Stimulated activated CD8-positive, alpha-beta memory T cell treated with anti-CD3 and anti-CD28 coated beads, Interleukin-12 subunit alpha, Interleukin-12 subunit beta, amount 100 ng/mL, for 1 hour (primary cell): ENCODE measurements around the gene FAM50B.

Experiments used
- DNase-seq: peaks from one replicate; pipeline ENCODE4 v3.0.0-alpha.2; 2020; ENCODE audit warnings: low read depth

FAM50B gene

GRCh38 chr6:3872370-3872854, 23.2 kb downstream of the FAM50B start:
- DNase-seq, result no peak

DNA sequence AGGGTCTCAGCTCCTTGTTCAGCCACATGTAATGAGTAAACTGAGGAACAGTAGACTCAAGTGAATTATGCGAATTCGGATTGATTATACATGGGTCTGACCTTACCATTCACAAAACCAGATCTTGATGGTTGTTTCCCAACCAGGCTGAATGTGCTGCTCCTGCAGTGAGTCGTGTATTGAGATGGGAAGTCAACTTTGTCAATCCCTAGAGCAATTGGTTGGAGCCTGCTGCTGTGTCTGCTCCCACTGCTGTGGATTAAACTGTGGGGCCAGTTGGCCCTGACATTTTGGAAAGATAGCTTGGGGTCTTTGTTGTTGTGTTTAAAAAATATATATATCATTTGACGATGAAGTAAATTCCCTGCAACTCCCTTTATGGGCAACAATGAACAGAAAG, 23.9 kb downstream of the FAM50B start:
- DNase-seq, result no peak

DNA sequence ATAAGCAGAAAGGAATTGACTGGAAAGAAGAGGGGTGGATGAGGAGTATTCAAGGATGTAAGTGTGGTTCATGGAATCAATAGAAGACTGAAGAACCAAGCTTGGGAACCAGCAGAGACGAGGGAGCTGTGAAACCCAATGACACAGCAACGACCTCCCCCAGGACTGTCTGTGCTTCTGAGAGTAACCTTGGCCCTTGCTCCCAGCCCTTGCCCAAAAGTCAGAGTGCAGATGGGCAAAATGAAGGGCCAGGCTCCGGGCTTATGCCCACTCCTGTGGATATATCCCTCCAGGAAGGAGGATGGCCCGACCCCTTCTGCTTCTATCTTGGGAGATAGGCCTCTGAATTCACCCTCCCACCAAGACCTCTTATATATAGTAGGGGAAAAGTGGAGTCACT, 24.9 kb downstream of the FAM50B start:
- DNase-seq, result no peak

DNA sequence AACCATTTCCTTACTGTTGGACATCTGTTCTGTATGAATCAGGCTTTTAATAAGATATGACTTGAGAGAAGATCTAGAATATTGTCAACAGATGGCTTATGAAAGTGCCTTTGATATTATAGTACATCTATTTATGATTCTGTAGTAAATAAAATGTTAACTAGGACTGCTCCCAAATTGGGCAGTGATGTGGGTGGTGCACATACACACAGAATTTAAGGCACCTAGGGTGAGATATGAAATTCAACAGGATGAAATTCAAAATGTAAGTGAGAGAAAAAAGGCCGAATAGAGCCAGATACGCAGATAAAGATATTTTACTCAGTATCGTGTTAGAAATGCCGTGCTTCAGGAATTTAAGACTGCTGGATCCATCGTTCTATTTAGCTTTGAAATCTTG, 26.3 kb downstream of the FAM50B start:
- no peak for DNase-seq

DNA sequence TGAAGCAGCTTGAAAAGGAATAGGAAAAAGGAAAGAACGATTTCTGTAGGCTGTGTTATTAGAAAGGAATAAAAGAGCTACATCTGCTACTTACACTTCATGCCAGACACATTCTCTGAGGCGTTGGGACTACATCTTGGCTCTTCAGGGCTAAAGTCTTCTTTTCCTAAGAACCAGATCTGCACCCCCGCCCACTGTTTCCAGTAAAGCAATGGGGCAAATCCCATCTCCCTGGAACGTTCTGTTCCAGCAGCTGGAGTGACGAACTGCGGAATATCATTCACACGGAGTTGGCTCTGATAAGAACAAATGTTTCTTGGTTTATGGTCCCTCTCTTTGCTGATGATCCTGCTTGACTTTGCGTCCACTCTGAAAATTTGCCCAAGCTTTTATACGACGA, 26.9 kb downstream of the FAM50B start:
- DNase-seq, result no peak

DNA sequence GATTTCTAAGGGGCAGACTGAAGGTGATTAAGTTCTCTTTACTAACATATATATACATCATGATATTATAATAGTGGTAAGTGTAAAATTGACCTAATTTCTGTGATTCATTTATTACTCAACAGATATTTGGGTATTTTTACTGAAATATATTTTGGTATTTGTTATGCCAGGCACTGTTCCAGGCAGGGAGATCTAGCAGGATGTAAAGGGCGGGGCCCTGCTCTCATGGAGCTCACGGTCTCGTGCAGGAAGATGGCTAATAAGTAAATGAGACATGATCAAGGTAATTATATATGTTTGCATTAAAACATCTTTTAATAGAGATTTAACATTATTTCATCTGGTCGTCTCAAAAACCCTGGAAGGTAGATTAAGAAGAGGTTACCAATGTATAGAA, 27.7 kb downstream of the FAM50B start:
- DNase-seq, result no peak

GRCh38 chr6:3878048-3878666, 29.0 kb downstream of the FAM50B start:
- no peak for DNase-seq

DNA sequence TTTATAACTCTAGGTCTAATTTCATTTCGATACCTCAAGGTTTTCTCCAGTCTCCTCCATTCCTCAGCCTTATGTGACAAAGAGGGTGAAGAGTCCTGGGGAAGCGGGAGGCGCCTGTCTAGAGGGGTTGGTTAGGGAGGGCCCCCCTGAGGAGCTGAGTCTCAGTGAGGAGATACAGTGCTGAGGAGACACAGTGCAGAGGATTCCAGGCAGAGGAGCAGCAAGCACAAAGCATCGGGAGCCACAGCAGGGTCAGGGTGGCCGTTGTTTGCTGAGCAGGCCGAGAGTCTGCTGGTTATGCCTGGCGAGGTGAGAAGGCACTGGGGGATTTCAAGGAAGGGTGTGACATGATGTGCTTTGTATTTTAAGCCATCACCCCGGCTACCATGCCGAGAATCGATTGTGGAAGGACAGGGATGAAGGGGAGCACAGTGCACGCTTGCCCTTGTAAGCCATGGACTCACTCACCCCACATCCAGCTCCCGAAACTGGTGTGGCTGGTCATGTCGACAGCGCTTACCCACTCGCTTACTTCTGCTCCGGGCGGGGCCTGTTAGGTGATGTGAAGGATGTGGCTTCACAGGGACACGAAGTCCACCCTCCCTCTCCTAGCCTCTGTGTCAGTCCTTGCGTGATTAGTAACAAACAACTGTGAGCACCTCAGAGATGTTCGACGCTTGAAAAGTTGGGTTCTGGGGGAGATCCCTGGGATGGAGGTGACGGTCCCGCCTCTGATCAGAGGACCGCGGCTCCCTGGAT, 30.2 kb downstream of the FAM50B start:
- DNase-seq, result no peak

DNA sequence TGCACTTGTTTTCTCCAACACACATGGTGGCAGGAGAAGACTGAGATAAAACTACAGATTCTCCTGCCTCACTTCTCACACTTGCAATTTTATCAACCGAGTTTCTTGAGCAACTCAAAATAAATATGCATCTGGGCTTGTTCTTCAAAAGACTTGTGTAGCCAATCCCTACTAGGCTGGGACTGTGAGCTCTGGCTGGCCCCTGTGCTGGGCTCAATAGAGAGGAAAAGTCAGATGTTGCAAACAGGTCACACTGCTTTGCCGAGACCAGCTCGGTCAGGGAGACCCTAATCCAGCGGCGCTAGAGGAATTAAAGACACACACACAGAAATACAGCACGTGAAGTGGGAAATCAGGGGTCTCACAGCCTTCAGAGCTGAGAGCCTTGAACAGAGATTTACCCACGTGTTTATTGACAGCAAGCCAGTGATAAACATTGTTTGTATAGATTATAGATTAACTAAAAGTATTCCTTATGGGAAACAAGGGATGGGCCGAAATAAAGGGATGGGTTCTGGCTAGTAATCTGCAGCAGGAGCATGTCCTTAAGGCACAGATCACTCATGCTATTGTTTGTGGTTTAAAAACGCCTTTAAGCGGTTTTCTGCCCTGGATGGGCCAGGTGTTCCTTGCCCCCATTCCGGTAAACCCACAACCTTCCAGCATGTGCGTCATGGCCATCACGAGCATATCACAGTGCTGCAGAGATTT, 32.7 kb downstream of the FAM50B start:
- DNase-seq, result no peak

DNA sequence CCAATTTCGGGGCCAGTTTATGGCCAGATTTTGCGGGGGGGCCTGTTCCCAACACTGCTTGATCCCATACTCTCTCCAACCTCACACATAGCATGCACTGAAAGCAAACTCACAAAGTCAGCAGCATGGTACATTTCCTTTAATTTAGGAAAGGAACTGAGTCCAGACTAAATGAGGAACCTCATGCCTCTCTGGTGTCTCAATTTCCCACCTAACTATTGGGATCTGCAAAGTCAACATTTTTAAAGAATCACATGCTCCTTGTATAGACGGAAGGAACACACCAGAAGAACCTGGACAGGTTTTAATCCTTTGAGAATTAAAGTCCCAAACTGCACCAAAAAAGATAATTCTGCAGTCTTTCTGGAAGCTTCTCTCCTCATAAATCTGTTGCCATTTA, 33.3 kb downstream of the FAM50B start:
- no peak for DNase-seq

- no peak for DNase-seq
These were observed 33.7 kb downstream of the FAM50B start for GRCh38 chr6:3882866-3883265.

DNA sequence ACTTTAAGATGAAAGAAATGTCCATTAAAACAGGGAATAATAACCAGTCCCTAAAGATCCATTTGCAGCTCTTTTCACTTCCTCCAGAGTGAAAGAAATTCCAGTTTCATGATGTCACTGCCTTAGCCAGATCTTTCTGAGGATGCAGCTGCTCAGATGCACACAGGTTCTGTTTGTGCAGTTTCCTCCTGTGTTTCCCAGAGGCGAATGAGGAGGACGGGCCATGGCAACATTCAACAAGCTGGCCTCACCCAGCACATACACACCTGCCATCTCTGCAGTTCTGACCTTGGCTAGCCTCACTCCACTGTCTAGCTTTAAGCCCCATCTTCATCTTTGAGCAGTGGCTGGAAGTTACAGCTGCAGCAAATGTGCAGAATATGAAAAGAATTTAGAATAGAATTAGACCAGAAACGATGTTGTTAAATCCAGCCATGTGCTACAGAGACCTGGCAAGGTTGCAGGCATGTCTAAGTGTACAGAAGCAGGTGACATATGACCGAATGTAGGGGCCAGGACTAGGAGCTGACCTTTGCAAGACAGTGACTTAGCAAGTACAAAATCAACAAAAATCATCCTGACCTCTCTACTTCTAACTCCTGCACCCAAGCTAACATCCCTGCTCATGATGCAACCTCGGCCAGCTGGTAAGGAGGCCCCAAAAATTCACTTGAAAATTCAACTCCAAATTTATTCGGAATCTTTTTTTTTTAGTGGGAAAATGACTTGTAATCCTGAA, 35.0 kb downstream of the FAM50B start:
- DNase-seq, result no peak

GRCh38 chr6:3885262-3886036, 36.3 kb downstream of the FAM50B start:
- no peak for DNase-seq

DNA sequence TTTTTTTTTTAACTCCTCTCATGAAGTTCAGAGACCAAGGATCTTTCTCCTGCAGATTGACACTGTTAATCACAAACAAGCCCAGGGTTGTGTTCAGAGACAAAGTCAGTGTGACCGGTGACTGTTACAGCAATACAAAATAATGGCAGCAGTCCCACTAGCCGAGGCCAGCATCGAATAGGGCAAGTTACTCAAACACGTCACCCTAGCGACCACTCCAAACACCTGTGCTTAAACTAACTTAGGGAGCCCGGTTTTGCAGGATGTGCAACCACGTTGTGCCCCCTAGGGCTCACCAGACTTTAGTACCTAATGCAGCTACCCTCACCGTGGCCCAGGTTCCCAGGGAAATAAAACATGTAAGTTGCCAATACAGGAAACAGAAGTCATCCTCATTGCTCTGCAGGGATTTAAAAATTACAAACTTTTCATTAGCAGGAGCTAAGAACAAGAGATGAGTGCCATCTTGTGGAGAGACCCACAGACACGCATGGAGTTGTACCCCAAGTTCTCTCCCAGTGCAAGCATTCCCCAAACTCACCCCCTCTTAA, 38.1 kb downstream of the FAM50B start:
- DNase-seq, result no peak

- no peak for DNase-seq
These were observed 39.2 kb downstream of the FAM50B start for GRCh38 chr6:3888153-3888957.

- no peak for DNase-seq
These were observed 40.9 kb downstream of the FAM50B start for GRCh38 chr6:3890047-3890446.

DNA sequence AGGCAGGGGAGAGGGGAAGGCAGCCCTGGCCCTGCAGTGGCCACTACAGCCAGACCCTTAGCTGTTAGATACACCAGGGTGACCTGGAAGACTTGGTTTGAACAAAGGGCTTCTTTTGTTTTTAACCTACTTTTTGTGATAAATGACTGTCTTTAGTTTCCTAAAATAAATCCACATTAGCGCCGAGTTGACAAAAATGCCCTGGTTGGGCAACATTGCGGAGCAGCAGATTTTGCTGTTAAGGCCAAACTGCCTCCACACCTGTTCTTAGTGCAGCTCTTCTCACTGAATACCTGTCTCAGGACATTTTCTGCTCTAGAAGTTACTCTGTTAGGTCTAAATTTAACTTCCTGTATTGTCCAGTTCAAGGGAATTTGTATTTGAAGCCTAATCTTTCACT, 42.7 kb downstream of the FAM50B start:
- DNase-seq, result no peak

DNA sequence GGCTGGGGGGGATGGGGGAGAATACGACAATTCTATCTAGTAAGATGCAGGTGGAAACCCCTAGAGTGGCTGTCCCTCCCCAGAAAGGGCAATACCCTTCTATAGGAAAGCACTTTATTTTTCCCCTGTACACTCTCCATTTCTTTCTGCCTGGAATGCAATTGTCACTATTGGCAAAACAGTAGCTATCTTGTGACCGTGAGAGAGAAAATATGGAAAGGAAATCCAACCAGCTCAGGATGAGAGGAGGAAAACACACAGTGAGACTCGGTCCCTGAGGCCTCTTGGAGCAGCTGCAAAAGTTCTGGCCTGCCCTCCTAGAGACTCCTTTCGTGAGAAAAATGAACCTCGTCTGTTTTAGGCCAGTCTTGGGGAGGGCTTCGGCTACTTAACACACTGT, 43.4 kb downstream of the FAM50B start:
- DNase-seq, result no peak

DNA sequence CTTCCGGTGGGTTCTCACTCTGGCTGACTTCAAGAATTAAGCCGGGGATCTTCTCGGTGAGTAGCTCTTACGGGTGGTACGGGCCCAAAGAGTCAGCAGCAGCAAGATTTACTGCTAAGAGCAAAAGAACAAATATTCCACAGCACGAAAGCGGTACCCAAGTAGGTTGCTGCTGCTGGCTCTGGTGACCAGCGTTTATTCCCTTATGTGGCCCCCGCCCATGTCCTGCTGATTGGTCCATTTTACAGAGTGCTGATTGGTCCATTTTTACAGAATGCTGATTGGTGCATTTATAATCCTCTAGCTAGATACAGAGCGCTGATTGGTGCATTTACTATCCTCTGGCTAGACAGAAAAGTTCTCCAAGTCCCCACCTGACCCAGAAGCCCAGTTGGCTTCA, 44.3 kb downstream of the FAM50B start:
- no peak for DNase-seq

GRCh38 chr6:3893917-3894316, 44.7 kb downstream of the FAM50B start:
- DNase-seq, result no peak
